ENCODE data around the gene DGUOK. TPM values are rescaled to one million over a fixed set of nuclear protein-coding genes. Genes with fewer than 3 reads are reported as not detected.
A peak's percentile ranks its signal among the peaks of the same experiment; 100 is the strongest.
"Not testable (repeated sequence)": the region's sequence is repeated elsewhere in the genome, so short reads cannot be mapped to it uniquely, and the experiment has no call there.

The DGUOK gene
- total and polyA plus RNA-seq, 10 of the 15 experiments (the other 5 are each of a cell fraction or from before 2014, with no cell fraction given): 64.4 to 234 (median 91.4) TPM

GRCh38 chr2:73877071-73877802, 49.4 kb upstream of the DGUOK start (continued):
- 0 out of 2 replicates have a peak, but pooled peaks have one; percentile 32 for TF ChIP-seq CREB1 (IDR thresholded peaks at IDR 0.05; ENCODE audit: low read depth)

GRCh38 chr2:73877984-73878383, 48.7 kb upstream of the DGUOK start:
- POLR2A ChIA-PET; H3K27me3 ChIP-seq (replicated peaks in 1 of 2; ENCODE audit: control insufficient read depth in 2 of 2, insufficient read depth in 2 of 2, low read length in 1 of 2); H2AFZ ChIP-seq (ENCODE audit: control insufficient read depth, low read depth, low read length); ATAC-seq; H3K9ac ChIP-seq (ENCODE audit: control insufficient read depth, insufficient read depth, low read length); H3K4me1 ChIP-seq (ENCODE audit: control insufficient read depth, insufficient read depth, low read length); FAIRE-seq; intact Hi-C loops (cut with micrococcal nuclease; ENCODE audit: unreplicated experiment); H3K27ac ChIP-seq (ENCODE audit: control insufficient read depth, insufficient read depth); DNase-seq (ENCODE audit: low read depth, low spot score); H4K20me1 ChIP-seq (ENCODE audit: control insufficient read depth, insufficient read depth); H3K9me3 ChIP-seq (replicated peaks; ENCODE audit: control insufficient read depth, insufficient read depth, low read length); BruUV-seq (replicated peaks); H3K36me3 ChIP-seq (ENCODE audit: control insufficient read depth in 2 of 2, insufficient read depth in 2 of 2, low read length in 1 of 2); in situ Hi-C loops (cut with MboI); H3K4me3 ChIP-seq; H3K79me2 ChIP-seq (ENCODE audit: control insufficient read depth, insufficient read depth, low read length); H3K4me2 ChIP-seq (ENCODE audit: control insufficient read depth, insufficient read depth): not testable (repeated sequence)
- CTCF ChIA-PET: interaction anchor here (0.8 kb wide), 1 partner anchor 30 kb away, joined by 4 read pairs; no protein-coding TSS in a partner anchor
- WGBS (ENCODE audit: insufficient coverage, insufficient replicate concordance, low lambda C conversion rate, missing lambda C conversion rate): 99% methylated on average over 5 of the region's 5 CpGs
- RAD21 ChIA-PET (ENCODE audit: unreplicated experiment): interaction anchor here (1.1 kb wide), 1 partner anchor 272 kb away, joined by 3 read pairs; no protein-coding TSS in a partner anchor
- SMC1A ChIA-PET (ENCODE audit: uncharacterized antibody, unreplicated experiment): interaction anchor here (1.0 kb wide), 1 partner anchor 123 kb away, joined by 3 read pairs; no protein-coding TSS in a partner anchor

GRCh38 chr2:73885406-73885805, 41.3 kb upstream of the DGUOK start:
- ChIA-PET CTCF (interaction anchor here (1.6 kb wide), 1 partner anchor 58 kb away, joined by 4 read pairs; no protein-coding TSS in a partner anchor), SMC1A (ENCODE audit: uncharacterized antibody, unreplicated experiment) (no interaction called here), RAD21 (ENCODE audit: unreplicated experiment) (interaction anchor here (1.0 kb wide), 1 partner anchor 101 kb away, joined by 4 read pairs; no protein-coding TSS in a partner anchor), POLR2A (no interaction called here)
- Histone ChIP-seq H3K4me1 (ENCODE audit: control insufficient read depth, insufficient read depth, low read length) (no peaks in the 10 kb centered on the region), H3K79me2 (ENCODE audit: control insufficient read depth, insufficient read depth, low read length) (no peaks in the 10 kb centered on the region), H2AFZ (ENCODE audit: control insufficient read depth, low read depth, low read length) (no peak overlapping the region), H3K27me3 (replicated peaks in 1 of 2; ENCODE audit: control insufficient read depth in 2 of 2, insufficient read depth in 2 of 2, low read length in 1 of 2) (no peaks in the 10 kb centered on the region), H3K9me3 (replicated peaks; ENCODE audit: control insufficient read depth, insufficient read depth, low read length) (no peaks in the 10 kb centered on the region), H3K4me3 (no peak overlapping the region), H3K27ac (ENCODE audit: control insufficient read depth, insufficient read depth) (no peak overlapping the region), H3K9ac (ENCODE audit: control insufficient read depth, insufficient read depth, low read length) (no peak overlapping the region), H3K4me2 (ENCODE audit: control insufficient read depth, insufficient read depth) (no peak overlapping the region), H4K20me1 (ENCODE audit: control insufficient read depth, insufficient read depth) (no peaks in the 10 kb centered on the region), H3K36me3 (ENCODE audit: control insufficient read depth in 2 of 2, insufficient read depth in 2 of 2, low read length in 1 of 2) (no peaks in the 10 kb centered on the region)
- in situ Hi-C loops (cut with MboI): no loop called here
- no TSS peak for BruUV-seq (replicated peaks)
- WGBS (ENCODE audit: insufficient coverage, insufficient replicate concordance, low lambda C conversion rate, missing lambda C conversion rate): 52% methylated on average over 2 of the region's 2 CpGs
- no peak for ATAC-seq
- FAIRE-seq: no peak
- DNase-seq (ENCODE audit: low read depth, low spot score): no peak
- intact Hi-C loops (cut with micrococcal nuclease; ENCODE audit: unreplicated experiment): no loop called here
- TF ChIP-seq SPI1 (IDR thresholded peaks at IDR 0.05; ENCODE audit: borderline replicate concordance, insufficient read depth, low read depth, low read length) (no peak), FOXK2 (IDR thresholded peaks at IDR 0.05) (no peak), CEBPZ (IDR thresholded peaks at IDR 0.05; ENCODE audit: low read depth, low read length) (no peak), MEF2B (IDR thresholded peaks at IDR 0.05; ENCODE audit: partially characterized antibody, poor library complexity, severe bottlenecking) (no peak), CHD2 (IDR thresholded peaks at IDR 0.05; ENCODE audit: borderline replicate concordance, low read depth, low read length) (no peak), ZNF622 (IDR thresholded peaks at IDR 0.05) (no peak), ESRRA (IDR thresholded peaks at IDR 0.05; ENCODE audit: low read length) (no peak), BMI1 (IDR thresholded peaks at IDR 0.05; ENCODE audit: borderline replicate concordance) (no peak), IRF3 (IDR thresholded peaks at IDR 0.05) (no peak), HDAC6 (IDR thresholded peaks at IDR 0.05; ENCODE audit: unreplicated experiment) (no peak)

Measured in GM12878 (cell line).